ENCODE measurements around the gene GINM1.

DNA sequence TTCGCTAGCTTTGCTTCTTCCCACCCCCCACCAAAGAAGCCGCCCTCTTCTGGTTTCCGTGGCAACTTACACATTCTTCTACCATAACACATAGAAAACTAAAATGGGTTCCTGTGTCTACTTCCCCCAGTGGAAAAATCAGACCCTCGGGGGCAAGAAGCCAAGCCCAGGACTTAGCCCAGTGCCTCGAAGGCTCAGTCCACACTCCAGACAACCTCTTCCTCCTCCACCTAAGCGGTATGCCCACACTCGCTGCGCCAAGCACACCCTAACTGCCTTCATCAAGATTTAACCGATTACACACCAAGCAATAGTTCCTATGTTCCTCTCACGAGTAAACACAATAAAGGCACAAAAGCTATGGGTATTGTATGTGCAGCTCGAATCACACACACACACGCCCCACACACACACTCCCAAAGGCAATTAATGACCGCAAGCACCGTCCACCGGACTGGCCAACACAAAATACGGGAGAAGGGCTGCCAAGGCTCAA is 20.9 kb upstream of the GINM1 start:
- TF ChIP-seq, protein P1, sequence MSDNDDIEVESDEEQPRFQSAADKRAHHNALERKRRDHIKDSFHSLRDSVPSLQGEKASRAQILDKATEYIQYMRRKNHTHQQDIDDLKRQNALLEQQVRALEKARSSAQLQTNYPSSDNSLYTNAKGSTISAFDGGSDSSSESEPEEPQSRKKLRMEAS (IDR thresholded peaks at IDR 0.05; ENCODE audit: insufficient read depth, insufficient read length): no peak
- TF ChIP-seq, protein P2, sequence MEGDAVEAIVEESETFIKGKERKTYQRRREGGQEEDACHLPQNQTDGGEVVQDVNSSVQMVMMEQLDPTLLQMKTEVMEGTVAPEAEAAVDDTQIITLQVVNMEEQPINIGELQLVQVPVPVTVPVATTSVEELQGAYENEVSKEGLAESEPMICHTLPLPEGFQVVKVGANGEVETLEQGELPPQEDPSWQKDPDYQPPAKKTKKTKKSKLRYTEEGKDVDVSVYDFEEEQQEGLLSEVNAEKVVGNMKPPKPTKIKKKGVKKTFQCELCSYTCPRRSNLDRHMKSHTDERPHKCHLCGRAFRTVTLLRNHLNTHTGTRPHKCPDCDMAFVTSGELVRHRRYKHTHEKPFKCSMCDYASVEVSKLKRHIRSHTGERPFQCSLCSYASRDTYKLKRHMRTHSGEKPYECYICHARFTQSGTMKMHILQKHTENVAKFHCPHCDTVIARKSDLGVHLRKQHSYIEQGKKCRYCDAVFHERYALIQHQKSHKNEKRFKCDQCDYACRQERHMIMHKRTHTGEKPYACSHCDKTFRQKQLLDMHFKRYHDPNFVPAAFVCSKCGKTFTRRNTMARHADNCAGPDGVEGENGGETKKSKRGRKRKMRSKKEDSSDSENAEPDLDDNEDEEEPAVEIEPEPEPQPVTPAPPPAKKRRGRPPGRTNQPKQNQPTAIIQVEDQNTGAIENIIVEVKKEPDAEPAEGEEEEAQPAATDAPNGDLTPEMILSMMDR (IDR thresholded peaks at IDR 0.05; ENCODE audit: extremely low read depth in 1 of 2, insufficient read depth in 1 of 2, low read depth in 1 of 2, low read length in 2 of 2): no peak
- TF ChIP-seq EZH2 (IDR thresholded peaks at IDR 0.05; ENCODE audit: borderline replicate concordance, low read depth, low read length, severe bottlenecking) (no peak), POLR2A (IDR thresholded peaks at IDR 0.05; ENCODE audit: low read depth, low read length) (no peak)
